Measurements from ENCODE around the gene WWOX.

GRCh38 chr16:78553268-78554039 lies 454.0 kb downstream of the WWOX start:
- TF ChIP-seq CTCF (IDR thresholded peaks at IDR 0.05; ENCODE audit: poor library complexity): no peak
- TF ChIP-seq EZH2 (IDR thresholded peaks at IDR 0.05; ENCODE audit: borderline replicate concordance): no peak

Data from hepatocyte (in vitro differentiated cells).